Upper lobe of left lung (tissue), 4 donors: ENCODE results near the gene DPYSL3.

ENCODE experiments used
- CTCF ChIP-seq, 6 experiments: fragments of 450-650 bp in 4 of 6; fragments of 200-600 bp in 2 of 6; sonication (generic) in 2 of 6; IDR thresholded peaks; one replicate each; pipeline ENCODE4 v1.5.1; 2016 to 2019; ENCODE audit warnings: antibody characterized with exemption in 6 of 6
- EP300 ChIP-seq, 4 donors: sonication (generic); formaldehyde crosslinking; IDR thresholded peaks; one replicate each; pipeline ENCODE4 v1.5.1; 2017; ENCODE audit warnings: antibody characterized with exemption in 4 of 4, control low read depth in 2 of 4
- POLR2AphosphoS5 ChIP-seq, 2 donors: sonication (generic); formaldehyde crosslinking; IDR thresholded peaks; one replicate each; pipeline ENCODE4 v1.5.1; 2017; ENCODE audit warnings: antibody characterized with exemption in 2 of 2

- peak in 1 of 2 donors; percentile 10 for TF ChIP-seq POLR2AphosphoS5 (IDR thresholded peaks at IDR 0.05)
- TF ChIP-seq EP300 (IDR thresholded peaks at IDR 0.05) = peak in 1 of 4 donors; percentile 22
- no peak for TF ChIP-seq CTCF (IDR thresholded peaks at IDR 0.05)
Observed at GRCh38 chr5:147547730-147548129, 37.9 kb upstream of the DPYSL3 start.
